Measurements from ENCODE around the gene FAM43B. TPM values are rescaled to one million over a fixed set of nuclear protein-coding genes. Genes with fewer than 3 reads are reported as not detected.

The FAM43B gene
- total RNA-seq, 1 donor from 2014 or later, result 0.81 TPM

DNA sequence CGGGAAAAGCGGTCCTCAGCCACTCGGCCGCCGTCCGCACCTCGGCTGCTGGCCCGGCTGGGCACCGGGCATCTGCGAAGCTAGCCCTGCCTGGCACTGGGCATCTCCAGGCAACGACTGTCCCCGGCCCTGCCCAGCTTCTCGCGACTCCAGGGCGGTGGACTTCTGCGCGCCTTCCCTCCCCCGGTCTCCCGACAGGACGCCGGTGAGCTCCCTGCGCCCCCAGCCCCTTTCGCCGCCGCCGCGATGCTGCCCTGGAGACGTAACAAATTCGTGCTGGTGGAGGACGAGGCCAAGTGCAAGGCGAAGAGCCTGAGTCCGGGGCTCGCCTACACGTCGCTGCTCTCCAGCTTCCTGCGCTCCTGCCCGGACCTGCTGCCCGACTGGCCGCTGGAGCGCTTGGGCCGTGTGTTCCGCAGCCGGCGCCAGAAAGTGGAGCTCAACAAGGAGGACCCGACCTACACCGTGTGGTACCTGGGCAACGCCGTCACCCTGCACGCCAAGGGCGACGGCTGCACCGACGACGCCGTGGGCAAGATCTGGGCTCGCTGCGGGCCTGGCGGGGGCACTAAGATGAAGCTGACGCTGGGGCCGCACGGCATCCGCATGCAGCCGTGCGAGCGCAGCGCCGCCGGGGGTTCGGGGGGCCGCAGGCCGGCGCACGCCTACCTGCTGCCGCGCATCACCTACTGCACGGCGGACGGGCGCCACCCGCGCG lies 514 bp downstream of the FAM43B start:
- no peak for TF ChIP-seq CTCF (conservative IDR thresholded peaks at IDR 0.05; ENCODE audit: low read depth, low read length)
- peak overlapping the region; percentile 26 for H3K4me3 ChIP-seq (ENCODE audit: low read depth, low read length)
- DNase-seq (ENCODE audit: low read depth), result no peak

- DNase-seq (ENCODE audit: low read depth), result no peak
- no peak for TF ChIP-seq CTCF (conservative IDR thresholded peaks at IDR 0.05; ENCODE audit: low read depth, low read length)
- no peak overlapping the region for H3K4me3 ChIP-seq (ENCODE audit: low read depth, low read length)
These were observed 2.8 kb downstream of the FAM43B start for GRCh38 chr1:20555025-20555757.

DNA sequence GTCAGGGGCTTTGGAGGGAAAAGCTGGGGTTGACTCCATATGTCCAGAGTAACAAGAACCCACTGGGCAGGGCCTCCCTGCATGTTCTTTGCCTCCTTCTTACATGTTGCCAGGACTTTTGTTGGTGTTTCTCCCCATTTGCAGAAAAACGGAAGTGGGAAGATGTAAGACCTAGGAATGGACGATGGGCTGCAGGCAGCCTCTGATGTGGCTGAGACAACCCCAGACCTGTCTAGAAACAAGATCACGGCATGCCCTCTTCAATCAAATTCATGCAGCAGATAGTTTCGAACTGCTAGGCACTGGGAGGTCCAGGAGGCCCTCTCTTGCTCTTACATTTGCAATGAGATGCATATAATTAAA lies 3.4 kb downstream of the FAM43B start:
- no peak for DNase-seq (ENCODE audit: low read depth)
- H3K4me3 ChIP-seq (ENCODE audit: low read depth, low read length), result no peak overlapping the region
- no peak for TF ChIP-seq CTCF (conservative IDR thresholded peaks at IDR 0.05; ENCODE audit: low read depth, low read length)

DNA sequence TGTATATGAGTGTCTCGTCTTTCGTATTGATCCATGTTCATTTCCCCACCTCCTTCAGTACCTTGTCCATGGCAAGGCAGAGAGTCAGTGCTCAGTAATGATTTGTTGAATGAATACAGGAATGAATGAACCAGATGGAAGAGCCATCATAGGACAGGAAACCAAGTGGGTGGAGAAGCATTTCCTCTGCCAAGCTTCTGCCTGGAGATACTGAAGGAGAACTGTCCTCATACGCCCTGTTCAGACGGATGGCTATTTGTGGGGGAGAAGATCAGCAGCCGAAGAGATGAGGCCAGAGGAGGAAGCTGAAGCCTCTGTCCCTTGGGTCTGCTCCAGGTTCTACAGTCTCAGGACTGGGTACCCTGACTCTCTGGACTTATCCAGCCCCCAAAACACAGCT lies 5.8 kb downstream of the FAM43B start:
- no peak for DNase-seq (ENCODE audit: low read depth)
- no peak for TF ChIP-seq CTCF (conservative IDR thresholded peaks at IDR 0.05; ENCODE audit: low read depth, low read length)
- no peak overlapping the region for H3K4me3 ChIP-seq (ENCODE audit: low read depth, low read length)

DNA sequence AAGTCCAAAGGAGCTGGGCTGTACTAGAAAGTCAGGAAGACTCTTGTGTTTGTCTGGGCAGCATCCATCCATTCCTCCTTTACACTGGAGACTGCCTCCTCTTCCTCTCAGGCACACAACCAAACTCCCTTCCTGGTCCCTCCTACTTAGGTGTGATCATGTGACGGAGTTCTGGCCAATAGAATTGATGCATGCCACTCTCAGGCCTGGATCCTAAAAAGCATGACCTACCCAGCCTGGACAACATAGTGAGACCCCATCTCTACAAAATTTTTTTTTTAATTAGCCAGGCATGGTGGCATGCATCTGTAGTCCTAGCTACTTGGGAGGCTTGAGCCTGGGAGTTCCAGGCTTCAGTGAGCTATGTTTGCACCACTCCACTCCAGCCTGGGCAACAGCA lies 8.6 kb downstream of the FAM43B start:
- DNase-seq (ENCODE audit: low read depth), result no peak
- TF ChIP-seq CTCF (conservative IDR thresholded peaks at IDR 0.05; ENCODE audit: low read depth, low read length), result no peak
- no peak overlapping the region for H3K4me3 ChIP-seq (ENCODE audit: low read depth, low read length)

DNA sequence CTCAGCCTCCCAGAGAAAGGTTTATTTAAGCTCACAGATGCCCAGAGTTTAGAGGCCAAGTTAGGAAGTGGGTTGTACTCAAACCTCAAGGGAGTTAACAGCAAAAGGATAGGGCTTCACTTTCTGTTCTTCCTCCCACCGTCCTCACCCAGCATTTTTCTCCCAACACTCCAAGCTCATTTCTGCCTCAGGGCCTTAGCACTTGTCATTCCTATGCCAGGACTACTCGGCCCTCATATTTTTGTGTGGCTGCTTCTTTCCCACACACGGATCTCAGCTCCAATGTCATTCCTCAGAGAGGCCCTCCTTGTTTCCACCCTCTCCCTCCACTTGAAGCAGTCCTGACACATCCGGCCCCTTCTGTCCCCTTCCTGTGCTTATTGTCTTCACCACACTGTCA lies 12.9 kb downstream of the FAM43B start:
- no peak for DNase-seq (ENCODE audit: low read depth)
- no peak overlapping the region for H3K4me3 ChIP-seq (ENCODE audit: low read depth, low read length)
- TF ChIP-seq CTCF (conservative IDR thresholded peaks at IDR 0.05; ENCODE audit: low read depth, low read length), result no peak

All from epithelial cell of proximal tubule (primary cell).